Measurements from ENCODE around the gene SETD1A.
A peak's percentile ranks its signal among the peaks of the same experiment; 100 is the strongest.

SETD1A gene

DNA sequence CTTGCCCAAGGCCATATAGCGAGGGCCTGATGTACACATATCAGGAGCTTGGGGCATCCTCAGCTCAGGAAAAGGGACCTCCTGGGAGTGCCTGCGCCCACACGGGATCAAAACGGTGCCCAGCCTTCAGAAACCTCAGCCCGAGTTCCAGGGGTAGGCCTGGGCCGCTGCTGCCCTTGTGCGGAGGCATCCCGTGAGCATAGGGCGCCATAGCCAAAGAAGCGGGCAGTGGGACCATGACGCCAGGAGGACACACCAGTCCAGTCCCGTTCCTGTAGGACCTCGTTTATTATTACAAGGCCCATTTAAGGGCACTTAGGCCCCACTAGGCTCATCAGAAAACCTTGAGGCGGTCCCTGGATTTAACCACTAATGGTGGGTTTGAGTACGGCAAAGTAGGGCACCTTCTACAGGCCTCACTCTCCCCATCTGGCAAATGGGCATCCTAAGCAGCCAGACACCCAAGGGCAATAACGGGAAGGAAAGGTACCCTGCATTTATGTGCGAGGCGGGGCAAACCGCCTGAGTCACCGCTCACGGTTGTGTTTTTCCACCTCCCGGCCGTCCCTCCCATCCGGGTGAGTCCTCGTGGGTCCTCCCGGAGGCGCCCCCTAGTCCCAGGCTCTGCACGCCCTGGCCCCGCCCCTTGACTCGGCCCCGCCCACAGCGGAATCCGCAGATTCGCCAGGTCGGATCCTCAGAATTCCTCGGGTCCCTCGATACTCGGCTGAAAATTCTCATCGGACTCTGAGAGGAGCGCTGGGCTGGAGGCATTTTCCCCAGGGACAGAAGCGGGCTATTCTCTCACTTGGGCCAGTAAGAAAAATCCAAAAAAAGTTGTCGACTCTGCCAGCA, 726 bp upstream of the SETD1A start:
- DNase-seq = peak; percentile 28

- DNase-seq = no peak
Observed at GRCh38 chr16:30958175-30959079, 873 bp downstream of the SETD1A start.

GRCh38 chr16:30961384-30961783, 3.8 kb downstream of the SETD1A start:
- DNase-seq = no peak

DNA sequence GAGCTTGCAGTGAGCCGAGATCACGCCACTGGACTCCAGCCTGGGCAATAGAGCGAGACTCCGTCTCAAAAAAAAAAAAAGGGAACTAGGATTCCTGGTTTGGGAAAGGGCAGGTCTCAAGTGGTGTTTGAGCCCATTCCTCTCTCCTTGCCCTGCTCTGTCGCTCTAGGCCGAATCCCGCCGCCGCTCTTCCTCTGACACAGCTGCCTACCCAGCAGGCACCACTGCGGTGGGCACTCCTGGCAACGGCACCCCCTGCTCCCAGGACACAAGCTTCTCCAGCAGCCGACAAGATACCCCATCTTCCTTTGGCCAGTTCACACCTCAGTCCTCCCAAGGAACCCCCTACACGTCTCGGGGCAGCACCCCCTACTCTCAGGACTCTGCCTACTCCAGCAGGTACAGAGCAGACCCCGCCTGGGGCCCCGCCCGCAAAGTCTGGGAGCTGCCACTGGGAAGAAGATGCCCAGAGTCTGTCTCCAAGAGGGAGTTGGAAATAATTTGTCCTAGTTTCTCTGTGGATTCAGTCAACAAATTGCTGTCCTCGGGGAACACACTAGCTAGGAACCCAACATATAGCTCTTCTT, 6.5 kb downstream of the SETD1A start:
- no peak for DNase-seq

- no peak for DNase-seq
Observed at GRCh38 chr16:30964574-30965226, 7.1 kb downstream of the SETD1A start.

- no peak for DNase-seq
Observed at GRCh38 chr16:30965436-30965835, 7.9 kb downstream of the SETD1A start.

- no peak for DNase-seq
Observed at GRCh38 chr16:30966033-30966619, 8.6 kb downstream of the SETD1A start.

DNA sequence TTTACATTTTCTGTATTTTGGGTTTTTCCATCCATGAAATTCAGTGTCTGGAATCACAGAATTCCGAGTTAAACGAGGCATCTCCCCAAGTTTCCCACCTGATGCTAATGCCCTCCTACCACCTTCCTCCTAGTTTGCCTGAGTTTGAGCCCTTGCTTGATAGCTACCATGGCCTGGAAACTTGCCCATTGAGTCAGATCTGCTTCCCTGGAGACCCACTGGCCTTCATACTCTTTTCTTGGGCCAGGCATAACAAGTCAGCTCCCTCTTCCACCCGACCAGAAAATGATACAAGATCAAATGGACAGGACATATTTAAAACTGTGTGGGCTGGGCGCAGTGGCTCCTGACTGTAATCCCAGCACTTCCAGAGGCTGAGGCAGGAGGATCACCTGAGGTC, 10.2 kb downstream of the SETD1A start:
- DNase-seq = no peak

- DNase-seq = no peak
Observed at GRCh38 chr16:30969246-30969842, 11.8 kb downstream of the SETD1A start.

DNA sequence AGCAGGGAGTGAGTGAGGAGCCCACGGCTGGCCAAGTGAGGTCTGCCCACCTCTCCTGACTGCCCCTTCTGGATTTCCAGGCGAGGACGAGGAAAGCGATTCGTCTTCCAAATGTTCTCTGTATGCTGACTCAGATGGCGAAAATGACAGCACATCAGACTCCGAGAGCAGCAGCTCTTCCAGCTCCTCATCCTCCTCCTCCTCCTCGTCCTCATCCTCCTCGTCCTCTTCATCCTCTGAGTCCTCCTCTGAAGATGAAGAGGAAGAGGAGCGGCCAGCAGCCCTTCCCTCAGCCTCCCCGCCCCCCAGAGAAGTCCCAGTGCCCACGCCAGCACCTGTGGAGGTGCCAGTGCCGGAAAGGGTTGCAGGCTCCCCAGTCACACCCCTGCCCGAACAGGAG, 13.7 kb downstream of the SETD1A start:
- no peak for DNase-seq

- no peak for DNase-seq
Observed at GRCh38 chr16:30972872-30973271, 15.3 kb downstream of the SETD1A start.

GRCh38 chr16:30974348-30974747, 16.8 kb downstream of the SETD1A start:
- no peak for DNase-seq

GRCh38 chr16:30976486-30976885, 18.9 kb downstream of the SETD1A start:
- DNase-seq = no peak

DNA sequence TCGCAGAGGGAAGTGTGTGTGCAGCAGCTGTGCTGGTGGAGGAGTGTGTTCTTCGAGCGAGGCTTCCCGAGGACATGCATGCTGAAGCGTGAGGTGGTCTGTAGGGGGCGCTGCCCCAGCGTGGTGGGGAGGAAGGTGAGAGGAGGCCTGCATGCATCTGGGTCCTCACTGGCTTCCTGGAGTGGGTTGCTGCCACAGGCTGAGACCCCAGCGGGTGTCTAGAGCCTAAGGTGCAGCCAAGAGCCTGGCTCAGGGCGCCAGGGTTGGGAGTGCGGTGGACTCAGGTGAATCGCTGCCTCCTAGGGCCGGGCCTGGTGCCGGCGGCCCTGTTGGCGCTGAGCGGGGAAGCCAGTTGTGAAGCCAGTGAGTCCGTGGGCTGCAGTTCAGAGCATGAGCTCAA, 19.9 kb downstream of the SETD1A start:
- DNase-seq = no peak

- no peak for DNase-seq
Observed at GRCh38 chr16:30979170-30980022, 21.8 kb downstream of the SETD1A start.

- no peak for DNase-seq
Observed at GRCh38 chr16:30980023-30980371, 22.4 kb downstream of the SETD1A start.

DNA sequence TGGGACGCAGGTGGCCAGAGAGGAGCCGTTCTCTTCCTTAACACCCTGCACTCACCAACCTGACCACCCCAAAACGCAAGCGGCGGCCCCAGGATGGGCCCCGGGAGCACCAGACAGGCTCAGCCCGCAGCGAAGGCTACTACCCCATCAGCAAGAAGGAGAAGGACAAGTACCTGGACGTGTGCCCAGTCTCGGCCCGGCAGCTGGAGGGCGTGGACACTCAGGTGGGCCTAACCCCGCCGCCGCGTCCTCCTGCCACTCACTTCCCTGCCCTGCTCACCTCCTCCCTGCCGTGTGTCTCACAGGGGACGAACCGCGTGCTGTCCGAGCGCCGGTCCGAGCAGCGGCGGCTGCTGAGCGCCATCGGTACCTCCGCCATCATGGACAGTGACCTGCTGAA, 22.9 kb downstream of the SETD1A start:
- DNase-seq = no peak

- no peak for DNase-seq
Observed at GRCh38 chr16:30980959-30981358, 23.4 kb downstream of the SETD1A start.

DNA sequence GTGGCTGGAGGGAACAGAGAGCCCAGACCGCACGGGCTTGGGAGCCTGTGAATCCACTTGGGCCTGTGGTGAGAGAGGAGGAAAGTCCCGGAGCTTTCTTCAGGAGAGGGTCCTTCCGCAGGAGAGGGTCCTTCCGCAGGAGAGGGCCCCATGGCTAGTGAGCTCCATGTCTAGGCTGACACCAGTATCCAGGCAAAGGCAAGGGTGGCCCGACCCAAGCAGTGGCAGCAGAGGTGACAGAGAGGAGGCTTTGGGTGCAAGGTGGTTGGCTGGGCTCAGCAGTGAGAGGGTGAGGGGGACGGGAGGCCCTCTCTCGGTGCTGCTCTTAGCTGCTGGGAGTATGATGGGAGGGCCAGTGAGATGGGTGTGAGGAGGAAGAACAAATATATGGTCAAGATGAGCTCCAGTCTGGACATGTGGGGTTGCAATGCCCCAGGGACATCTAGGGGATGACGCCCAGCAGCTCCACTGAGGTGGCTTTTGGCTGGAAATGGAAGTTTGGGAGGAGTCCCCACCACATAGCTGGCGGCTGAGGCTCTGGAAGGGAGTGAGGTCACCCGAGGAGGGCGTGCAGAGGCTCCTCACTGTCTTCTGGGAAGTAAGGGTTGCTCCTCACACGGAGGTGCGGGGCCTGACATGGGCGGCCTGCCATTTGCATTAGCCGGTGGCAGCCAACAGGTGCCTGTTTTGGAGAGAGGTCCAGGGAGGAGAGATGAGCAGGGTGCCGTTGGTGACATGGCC, 25.2 kb downstream of the SETD1A start:
- no peak for DNase-seq

GRCh38 chr16:30983289-30983889, 25.8 kb downstream of the SETD1A start:
- DNase-seq = no peak
